ENCODE data around the gene RGS2. TPM values are rescaled to one million over a fixed set of nuclear protein-coding genes. Genes with fewer than 3 reads are reported as not detected.

RGS2 gene
- total RNA-seq, 2 donors from 2014 or later: 33.1 to 89.7 TPM

GRCh38 chr1:192812420-192813209, 3.8 kb downstream of the RGS2 start:
- intact Hi-C loops (cut with DNase I): loop anchor here in 1 of 2 donors (10.0 kb wide), 1 partner anchor 312 kb away; the partner anchor contains the start of gene CDC73
- no peak for ATAC-seq
- DNase-seq: no peak

GRCh38 chr1:192814805-192815204, 6.0 kb downstream of the RGS2 start:
- ATAC-seq: no peak
- intact Hi-C loops (cut with DNase I): loop anchor here in 1 of 2 donors (10.0 kb wide), 1 partner anchor 310 kb away; the partner anchor contains the start of gene CDC73

GRCh38 chr1:192817246-192817645, 8.4 kb downstream of the RGS2 start:
- DNase-seq (no peak), ATAC-seq (no peak)
- intact Hi-C loops (cut with DNase I): loop anchor here in 1 of 2 donors (10.0 kb wide), 1 partner anchor 308 kb away; the partner anchor contains the start of gene CDC73

More at GRCh38 chr1:192814805-192815204, 6.0 kb downstream of the RGS2 start:
- DNase-seq: no peak

- no peak for DNase-seq
- ATAC-seq: no peak
- intact Hi-C loops (cut with DNase I): no loop called here
Measured at GRCh38 chr1:192821296-192821695, 12.5 kb downstream of the RGS2 start.

- no peak for ATAC-seq
- intact Hi-C loops (cut with DNase I): no loop called here
- DNase-seq: no peak
Measured at GRCh38 chr1:192824511-192824910, 15.7 kb downstream of the RGS2 start.

- intact Hi-C loops (cut with DNase I): no loop called here
- DNase-seq (no peak), ATAC-seq (peak; percentile 30 to 85)
Measured at GRCh38 chr1:192826791-192827546, 18.1 kb downstream of the RGS2 start.

GRCh38 chr1:192830595-192831246, 21.9 kb downstream of the RGS2 start:
- peak in 1 of 2 donors; percentile 33 for ATAC-seq
- DNase-seq: no peak
- intact Hi-C loops (cut with DNase I): no loop called here

- intact Hi-C loops (cut with DNase I): no loop called here
- DNase-seq (no peak), ATAC-seq (no peak)
Measured at GRCh38 chr1:192831706-192832355, 23.0 kb downstream of the RGS2 start.

GRCh38 chr1:192832492-192832891, 23.7 kb downstream of the RGS2 start:
- intact Hi-C loops (cut with DNase I): no loop called here
- ATAC-seq (no peak), DNase-seq (no peak)

- intact Hi-C loops (cut with DNase I): no loop called here
- DNase-seq (no peak), ATAC-seq (peak in 1 of 2 donors; percentile 38)
Measured at GRCh38 chr1:192835116-192835515, 26.3 kb downstream of the RGS2 start.

- intact Hi-C loops (cut with DNase I): no loop called here
Measured at GRCh38 chr1:192839162-192840066, 30.6 kb downstream of the RGS2 start.

GRCh38 chr1:192844360-192844759, 35.5 kb downstream of the RGS2 start:
- ATAC-seq (no peak), DNase-seq (no peak)
- intact Hi-C loops (cut with DNase I): no loop called here

More at GRCh38 chr1:192839162-192840066, 30.6 kb downstream of the RGS2 start:
- DNase-seq (no peak), ATAC-seq (no peak)

GRCh38 chr1:192846950-192847349, 38.1 kb downstream of the RGS2 start:
- ATAC-seq (no peak), DNase-seq (no peak)
- intact Hi-C loops (cut with DNase I): no loop called here

- ATAC-seq: no peak
- DNase-seq: no peak
- intact Hi-C loops (cut with DNase I): no loop called here
Measured at GRCh38 chr1:192849011-192849410, 40.2 kb downstream of the RGS2 start.

GRCh38 chr1:192849442-192849841, 40.6 kb downstream of the RGS2 start:
- DNase-seq (no peak), ATAC-seq (no peak)
- intact Hi-C loops (cut with DNase I): no loop called here

GRCh38 chr1:192852001-192852947, 43.4 kb downstream of the RGS2 start:
- ATAC-seq: no peak
- DNase-seq: no peak
- intact Hi-C loops (cut with DNase I): no loop called here

GRCh38 chr1:192858456-192858855, 49.6 kb downstream of the RGS2 start:
- intact Hi-C loops (cut with DNase I): no loop called here
- DNase-seq (no peak), ATAC-seq (no peak)

All from left cardiac atrium (tissue), 4 donors.